Measurements from ENCODE around the gene CDH20. TPM values are rescaled to one million over a fixed set of nuclear protein-coding genes. Genes with fewer than 3 reads are reported as not detected.

The CDH20 gene
- total RNA-seq, 4 donors from 2014 or later, result 0.83 to 5.5 (median 2.0) TPM

GRCh38 chr18:61340148-61340547 is 6.9 kb downstream of the CDH20 start:
- no peaks in the 10 kb centered on the region for H3K4me1 ChIP-seq
- H3K4me3 ChIP-seq, result no peak overlapping the region
- no peaks in the 10 kb centered on the region for H3K9me3 ChIP-seq
- no peaks in the 10 kb centered on the region for H3K36me3 ChIP-seq
- no peak for DNase-seq
- H3K27me3 ChIP-seq, result no peaks in the 10 kb centered on the region
- TF ChIP-seq CTCF (IDR thresholded peaks at IDR 0.05) (no peak), POLR2A (IDR thresholded peaks at IDR 0.05) (no peak)
- H3K27ac ChIP-seq, result no peak overlapping the region

GRCh38 chr18:61348230-61348629 is 15.0 kb downstream of the CDH20 start:
- peak in 1 of 3 donors; percentile 49 for DNase-seq
- H3K9me3 ChIP-seq, result no peaks in the 10 kb centered on the region
- peak overlapping the region in 1 of 4 donors; percentile 25 for H3K27ac ChIP-seq
- H3K4me1 ChIP-seq, result peaks cover 0 to 10% (median 0%) of the 10 kb centered on the region in 4 donors
- TF ChIP-seq CTCF (IDR thresholded peaks at IDR 0.05) (no peak), POLR2A (IDR thresholded peaks at IDR 0.05) (no peak)
- no peak overlapping the region for H3K4me3 ChIP-seq
- H3K36me3 ChIP-seq, result no peaks in the 10 kb centered on the region
- H3K27me3 ChIP-seq, result no peaks in the 10 kb centered on the region

- H3K27ac ChIP-seq, result no peak overlapping the region
- no peak overlapping the region for H3K4me3 ChIP-seq
- DNase-seq, result no peak
- H3K36me3 ChIP-seq, result no peaks in the 10 kb centered on the region
- peaks cover 0 to 10% (median 0%) of the 10 kb centered on the region in 4 donors for H3K4me1 ChIP-seq
- H3K9me3 ChIP-seq, result no peaks in the 10 kb centered on the region
- TF ChIP-seq CTCF (IDR thresholded peaks at IDR 0.05) (no peak), POLR2A (IDR thresholded peaks at IDR 0.05) (no peak)
- no peaks in the 10 kb centered on the region for H3K27me3 ChIP-seq
Measured at GRCh38 chr18:61350578-61350977, 17.3 kb downstream of the CDH20 start.

- no peak overlapping the region for H3K27ac ChIP-seq
- H3K9me3 ChIP-seq, result no peaks in the 10 kb centered on the region
- peaks cover 0 to 10% (median 0%) of the 10 kb centered on the region in 4 donors for H3K4me1 ChIP-seq
- DNase-seq, result no peak
- TF ChIP-seq CTCF (IDR thresholded peaks at IDR 0.05), result no peak
- TF ChIP-seq POLR2A (IDR thresholded peaks at IDR 0.05), result no peak
- no peak overlapping the region for H3K4me3 ChIP-seq
- no peaks in the 10 kb centered on the region for H3K27me3 ChIP-seq
- no peaks in the 10 kb centered on the region for H3K36me3 ChIP-seq
Measured at GRCh38 chr18:61352059-61352458, 18.8 kb downstream of the CDH20 start.

- Histone ChIP-seq H3K9me3 (no peaks in the 10 kb centered on the region), H3K27me3 (no peaks in the 10 kb centered on the region), H3K36me3 (no peaks in the 10 kb centered on the region), H3K4me3 (no peak overlapping the region), H3K4me1 (peaks cover 0 to 10% (median 0%) of the 10 kb centered on the region in 4 donors), H3K27ac (no peak overlapping the region)
- no peak for TF ChIP-seq CTCF (IDR thresholded peaks at IDR 0.05)
- no peak for TF ChIP-seq POLR2A (IDR thresholded peaks at IDR 0.05)
- no peak for DNase-seq
Measured at GRCh38 chr18:61352611-61353010, 19.4 kb downstream of the CDH20 start.

Measured in Peyer's patch (tissue), 4 donors.